ENCODE results near the gene FAM72A. TPM values are rescaled to one million over a fixed set of nuclear protein-coding genes. Genes with fewer than 3 reads are reported as not detected.
"Not testable (repeated sequence)": the region's sequence is repeated elsewhere in the genome, so short reads cannot be mapped to it uniquely, and the experiment has no call there.

FAM72A gene
- total RNA-seq, 1 experiment from 2014 or later: 22.4 TPM

GRCh38 chr1:206234189-206234916, 31.7 kb upstream of the FAM72A start:
- BruUV-seq (replicated peaks); intact Hi-C loops (cut with micrococcal nuclease; ENCODE audit: unreplicated experiment); DNase-seq (ENCODE audit: low spot score); CTCF ChIA-PET; H3K4me3 ChIP-seq (ENCODE audit: low read depth, low read length, poor library complexity, severe bottlenecking); H3K36me3 ChIP-seq (ENCODE audit: insufficient read depth, low read length, poor library complexity, severe bottlenecking); H3K27me3 ChIP-seq (replicated peaks; ENCODE audit: insufficient read depth, low read depth, low read length, poor library complexity); H3K4me1 ChIP-seq (ENCODE audit: insufficient read depth, low read length, poor library complexity, severe bottlenecking); H3K27ac ChIP-seq (ENCODE audit: low read depth, low read length, poor library complexity, severe bottlenecking); H3K9me3 ChIP-seq (ENCODE audit: low read depth, low read length, poor library complexity, severe bottlenecking); POLR2A ChIA-PET (ENCODE audit: low non-redundant PET): not testable (repeated sequence)

GRCh38 chr1:206232970-206233645, 30.5 kb upstream of the FAM72A start:
- BruUV-seq (replicated peaks); H3K4me3 ChIP-seq (ENCODE audit: low read depth, low read length, poor library complexity, severe bottlenecking); CTCF ChIA-PET; H3K9me3 ChIP-seq (ENCODE audit: low read depth, low read length, poor library complexity, severe bottlenecking); intact Hi-C loops (cut with micrococcal nuclease; ENCODE audit: unreplicated experiment); H3K4me1 ChIP-seq (ENCODE audit: insufficient read depth, low read length, poor library complexity, severe bottlenecking); H3K27me3 ChIP-seq (replicated peaks; ENCODE audit: insufficient read depth, low read depth, low read length, poor library complexity); H3K27ac ChIP-seq (ENCODE audit: low read depth, low read length, poor library complexity, severe bottlenecking); H3K36me3 ChIP-seq (ENCODE audit: insufficient read depth, low read length, poor library complexity, severe bottlenecking); DNase-seq (ENCODE audit: low spot score); POLR2A ChIA-PET (ENCODE audit: low non-redundant PET): not testable (repeated sequence)

GRCh38 chr1:206231989-206232388, 29.4 kb upstream of the FAM72A start:
- H3K27ac ChIP-seq (ENCODE audit: low read depth, low read length, poor library complexity, severe bottlenecking); DNase-seq (ENCODE audit: low spot score); intact Hi-C loops (cut with micrococcal nuclease; ENCODE audit: unreplicated experiment); H3K4me1 ChIP-seq (ENCODE audit: insufficient read depth, low read length, poor library complexity, severe bottlenecking); H3K9me3 ChIP-seq (ENCODE audit: low read depth, low read length, poor library complexity, severe bottlenecking); H3K4me3 ChIP-seq (ENCODE audit: low read depth, low read length, poor library complexity, severe bottlenecking); CTCF ChIA-PET; BruUV-seq (replicated peaks); H3K36me3 ChIP-seq (ENCODE audit: insufficient read depth, low read length, poor library complexity, severe bottlenecking); POLR2A ChIA-PET (ENCODE audit: low non-redundant PET); H3K27me3 ChIP-seq (replicated peaks; ENCODE audit: insufficient read depth, low read depth, low read length, poor library complexity): not testable (repeated sequence)

- H3K4me3 ChIP-seq (ENCODE audit: low read depth, low read length, poor library complexity, severe bottlenecking); BruUV-seq (replicated peaks); H3K27ac ChIP-seq (ENCODE audit: low read depth, low read length, poor library complexity, severe bottlenecking); H3K36me3 ChIP-seq (ENCODE audit: insufficient read depth, low read length, poor library complexity, severe bottlenecking); H3K27me3 ChIP-seq (replicated peaks; ENCODE audit: insufficient read depth, low read depth, low read length, poor library complexity); POLR2A ChIA-PET (ENCODE audit: low non-redundant PET); H3K4me1 ChIP-seq (ENCODE audit: insufficient read depth, low read length, poor library complexity, severe bottlenecking); DNase-seq (ENCODE audit: low spot score); intact Hi-C loops (cut with micrococcal nuclease; ENCODE audit: unreplicated experiment); H3K9me3 ChIP-seq (ENCODE audit: low read depth, low read length, poor library complexity, severe bottlenecking); CTCF ChIA-PET: not testable (repeated sequence)
Observed at GRCh38 chr1:206229286-206229685, 26.6 kb upstream of the FAM72A start.

GRCh38 chr1:206226886-206227285, 24.2 kb upstream of the FAM72A start:
- H3K9me3 ChIP-seq (ENCODE audit: low read depth, low read length, poor library complexity, severe bottlenecking); CTCF ChIA-PET; H3K27me3 ChIP-seq (replicated peaks; ENCODE audit: insufficient read depth, low read depth, low read length, poor library complexity); BruUV-seq (replicated peaks); intact Hi-C loops (cut with micrococcal nuclease; ENCODE audit: unreplicated experiment); H3K27ac ChIP-seq (ENCODE audit: low read depth, low read length, poor library complexity, severe bottlenecking); H3K4me1 ChIP-seq (ENCODE audit: insufficient read depth, low read length, poor library complexity, severe bottlenecking); POLR2A ChIA-PET (ENCODE audit: low non-redundant PET); DNase-seq (ENCODE audit: low spot score); H3K36me3 ChIP-seq (ENCODE audit: insufficient read depth, low read length, poor library complexity, severe bottlenecking); H3K4me3 ChIP-seq (ENCODE audit: low read depth, low read length, poor library complexity, severe bottlenecking): not testable (repeated sequence)

- H3K4me3 ChIP-seq (ENCODE audit: low read depth, low read length, poor library complexity, severe bottlenecking); POLR2A ChIA-PET (ENCODE audit: low non-redundant PET); H3K9me3 ChIP-seq (ENCODE audit: low read depth, low read length, poor library complexity, severe bottlenecking); DNase-seq (ENCODE audit: low spot score); intact Hi-C loops (cut with micrococcal nuclease; ENCODE audit: unreplicated experiment); H3K36me3 ChIP-seq (ENCODE audit: insufficient read depth, low read length, poor library complexity, severe bottlenecking); BruUV-seq (replicated peaks); H3K27ac ChIP-seq (ENCODE audit: low read depth, low read length, poor library complexity, severe bottlenecking); H3K4me1 ChIP-seq (ENCODE audit: insufficient read depth, low read length, poor library complexity, severe bottlenecking); CTCF ChIA-PET; H3K27me3 ChIP-seq (replicated peaks; ENCODE audit: insufficient read depth, low read depth, low read length, poor library complexity): not testable (repeated sequence)
Observed at GRCh38 chr1:206225386-206225785, 22.7 kb upstream of the FAM72A start.

GRCh38 chr1:206224190-206224776, 21.6 kb upstream of the FAM72A start:
- intact Hi-C loops (cut with micrococcal nuclease; ENCODE audit: unreplicated experiment); H3K9me3 ChIP-seq (ENCODE audit: low read depth, low read length, poor library complexity, severe bottlenecking); POLR2A ChIA-PET (ENCODE audit: low non-redundant PET); BruUV-seq (replicated peaks); H3K27ac ChIP-seq (ENCODE audit: low read depth, low read length, poor library complexity, severe bottlenecking); H3K4me3 ChIP-seq (ENCODE audit: low read depth, low read length, poor library complexity, severe bottlenecking); H3K36me3 ChIP-seq (ENCODE audit: insufficient read depth, low read length, poor library complexity, severe bottlenecking); H3K4me1 ChIP-seq (ENCODE audit: insufficient read depth, low read length, poor library complexity, severe bottlenecking); CTCF ChIA-PET; H3K27me3 ChIP-seq (replicated peaks; ENCODE audit: insufficient read depth, low read depth, low read length, poor library complexity); DNase-seq (ENCODE audit: low spot score): not testable (repeated sequence)

Measured in A673 (cell line).